ENCODE results near the gene LNX2. TPM values are rescaled to one million over a fixed set of nuclear protein-coding genes. Genes with fewer than 3 reads are reported as not detected.
A peak's percentile ranks its signal among the peaks of the same experiment; 100 is the strongest.

LNX2 gene
- total RNA-seq, 1 donor from 2014 or later, result 29.2 TPM

- no peaks in the 10 kb centered on the region for H3K27me3 ChIP-seq (ENCODE audit: control insufficient read depth, insufficient read depth, low read length)
- DNase-seq (ENCODE audit: low read depth) (peak; percentile 89), FAIRE-seq (no peak)
- TF ChIP-seq, protein P1, sequence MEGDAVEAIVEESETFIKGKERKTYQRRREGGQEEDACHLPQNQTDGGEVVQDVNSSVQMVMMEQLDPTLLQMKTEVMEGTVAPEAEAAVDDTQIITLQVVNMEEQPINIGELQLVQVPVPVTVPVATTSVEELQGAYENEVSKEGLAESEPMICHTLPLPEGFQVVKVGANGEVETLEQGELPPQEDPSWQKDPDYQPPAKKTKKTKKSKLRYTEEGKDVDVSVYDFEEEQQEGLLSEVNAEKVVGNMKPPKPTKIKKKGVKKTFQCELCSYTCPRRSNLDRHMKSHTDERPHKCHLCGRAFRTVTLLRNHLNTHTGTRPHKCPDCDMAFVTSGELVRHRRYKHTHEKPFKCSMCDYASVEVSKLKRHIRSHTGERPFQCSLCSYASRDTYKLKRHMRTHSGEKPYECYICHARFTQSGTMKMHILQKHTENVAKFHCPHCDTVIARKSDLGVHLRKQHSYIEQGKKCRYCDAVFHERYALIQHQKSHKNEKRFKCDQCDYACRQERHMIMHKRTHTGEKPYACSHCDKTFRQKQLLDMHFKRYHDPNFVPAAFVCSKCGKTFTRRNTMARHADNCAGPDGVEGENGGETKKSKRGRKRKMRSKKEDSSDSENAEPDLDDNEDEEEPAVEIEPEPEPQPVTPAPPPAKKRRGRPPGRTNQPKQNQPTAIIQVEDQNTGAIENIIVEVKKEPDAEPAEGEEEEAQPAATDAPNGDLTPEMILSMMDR (IDR thresholded peaks at IDR 0.05; ENCODE audit: insufficient read depth, low read length, severe bottlenecking), result no peak
- H3K36me3 ChIP-seq (ENCODE audit: control insufficient read depth, insufficient read depth, low read length), result peaks cover 4% of the 10 kb centered on the region
- H3K4me3 ChIP-seq (ENCODE audit: low read depth, low read length), result no peak overlapping the region
These were observed 47.1 kb downstream of the LNX2 start for GRCh38 chr13:27573265-27573664.

GRCh38 chr13:27572234-27572901, 48.0 kb downstream of the LNX2 start:
- peaks cover 7% of the 10 kb centered on the region for H3K36me3 ChIP-seq (ENCODE audit: control insufficient read depth, insufficient read depth, low read length)
- H3K4me3 ChIP-seq (ENCODE audit: low read depth, low read length), result no peak overlapping the region
- FAIRE-seq (no peak), DNase-seq (ENCODE audit: low read depth) (no peak)
- TF ChIP-seq, protein P1 (IDR thresholded peaks at IDR 0.05; ENCODE audit: insufficient read depth, low read length, severe bottlenecking), result no peak
- no peaks in the 10 kb centered on the region for H3K27me3 ChIP-seq (ENCODE audit: control insufficient read depth, insufficient read depth, low read length)

DNA sequence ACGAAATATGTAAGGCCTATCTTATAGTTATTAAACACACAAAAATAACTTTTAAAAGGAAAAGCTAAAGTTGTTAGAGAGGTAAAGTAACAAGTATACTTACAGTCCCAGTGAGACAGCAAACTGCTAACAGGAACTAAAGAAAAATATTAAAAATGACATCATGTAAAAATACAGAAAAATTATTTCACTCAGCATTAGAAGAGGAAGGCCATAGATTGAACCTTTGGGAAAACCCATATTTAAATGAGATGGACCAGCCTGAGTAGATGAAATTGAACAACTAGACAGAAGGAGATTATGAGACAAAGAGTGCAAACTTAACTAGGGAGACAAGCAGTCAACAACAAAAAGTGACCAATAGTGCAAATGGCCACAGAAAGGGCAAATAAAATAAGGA, 49.4 kb downstream of the LNX2 start:
- no peak for FAIRE-seq
- DNase-seq (ENCODE audit: low read depth), result no peak
- Histone ChIP-seq H3K27me3 (ENCODE audit: control insufficient read depth, insufficient read depth, low read length) (no peaks in the 10 kb centered on the region), H3K36me3 (ENCODE audit: control insufficient read depth, insufficient read depth, low read length) (peaks cover 12% of the 10 kb centered on the region), H3K4me3 (ENCODE audit: low read depth, low read length) (no peak overlapping the region)
- TF ChIP-seq, protein P1 (IDR thresholded peaks at IDR 0.05; ENCODE audit: insufficient read depth, low read length, severe bottlenecking), result no peak

- no peaks in the 10 kb centered on the region for H3K27me3 ChIP-seq (ENCODE audit: control insufficient read depth, insufficient read depth, low read length)
- H3K36me3 ChIP-seq (ENCODE audit: control insufficient read depth, insufficient read depth, low read length), result peaks cover 14% of the 10 kb centered on the region
- H3K4me3 ChIP-seq (ENCODE audit: low read depth, low read length), result no peak overlapping the region
- FAIRE-seq, result no peak
- TF ChIP-seq, protein P1 (IDR thresholded peaks at IDR 0.05; ENCODE audit: insufficient read depth, low read length, severe bottlenecking), result no peak
- DNase-seq (ENCODE audit: low read depth), result peak; percentile 92
These were observed 50.9 kb downstream of the LNX2 start for GRCh38 chr13:27569405-27569804.

DNA sequence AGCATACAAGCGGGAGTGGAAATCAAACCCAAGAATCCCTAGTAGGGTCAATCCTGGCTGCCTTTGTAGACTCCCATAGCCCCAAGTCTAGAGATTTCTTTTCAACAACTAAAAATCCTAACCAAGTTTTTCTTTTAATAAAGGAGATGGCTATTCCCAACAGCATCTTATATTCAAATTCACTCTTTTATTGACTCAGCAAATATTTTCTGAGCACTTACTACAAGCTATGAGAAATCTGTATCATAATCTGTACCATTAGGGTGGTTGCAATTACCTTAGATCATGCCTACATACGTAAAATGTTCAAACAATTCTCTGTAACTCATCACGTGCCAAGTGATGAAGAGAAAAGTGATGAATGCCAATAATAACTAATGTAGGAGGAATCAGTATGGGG, 54.5 kb downstream of the LNX2 start:
- Histone ChIP-seq H3K4me3 (ENCODE audit: low read depth, low read length) (no peak overlapping the region), H3K36me3 (ENCODE audit: control insufficient read depth, insufficient read depth, low read length) (peaks cover 16% of the 10 kb centered on the region)
- no peak for FAIRE-seq

More for the DNA sequence above, 54.5 kb downstream of the LNX2 start:
- H3K27me3 ChIP-seq (ENCODE audit: control insufficient read depth, insufficient read depth, low read length), result no peaks in the 10 kb centered on the region
- TF ChIP-seq, protein P1 (IDR thresholded peaks at IDR 0.05; ENCODE audit: insufficient read depth, low read length, severe bottlenecking), result no peak
- no peak for DNase-seq (ENCODE audit: low read depth)
